ENCODE data around the gene RALGAPA1.

Gene RALGAPA1

GRCh38 chr14:35747379-35747778 lies 61.7 kb downstream of the RALGAPA1 start:
- H3K36me3 ChIP-seq (ENCODE audit: control insufficient read depth, low read length) = no peaks in the 10 kb centered on the region; the same call in 1 of the 2 replicates
- H3F3A ChIP-seq (ENCODE audit: control insufficient read depth, insufficient read depth) = no peaks in the 10 kb centered on the region
- no peaks in the 10 kb centered on the region for H4K20me1 ChIP-seq (ENCODE audit: control insufficient read depth, insufficient read depth, low read depth, low read length)
- TF ChIP-seq CTCF (IDR thresholded peaks at IDR 0.05; ENCODE audit: low read depth, low read length, poor library complexity, severe bottlenecking) = no peak
- no peak for TF ChIP-seq EZH2phosphoT487 (IDR thresholded peaks at IDR 0.05; ENCODE audit: borderline replicate concordance, low read length)
- H3K4me2 ChIP-seq (ENCODE audit: low read length) = no peak overlapping the region
- H3K4me1 ChIP-seq (ENCODE audit: control insufficient read depth, low read length) = 0 out of 2 replicates have a peak, but pooled peaks cover 3% of the 10 kb centered on the region
- no peaks in the 10 kb centered on the region for H3K9me2 ChIP-seq (replicated peaks; ENCODE audit: control insufficient read depth, low read length)
- H3K79me2 ChIP-seq (ENCODE audit: control insufficient read depth, low read length) = no peaks in the 10 kb centered on the region
- H3K9me3 ChIP-seq (ENCODE audit: control insufficient read depth, insufficient read depth, low read length) = no peaks in the 10 kb centered on the region
- H3K4me3 ChIP-seq (ENCODE audit: low read length) = no peak overlapping the region
- no peak overlapping the region for H3K27ac ChIP-seq (ENCODE audit: low read depth, low read length)
- no peaks in the 10 kb centered on the region for H3K27me3 ChIP-seq (ENCODE audit: control insufficient read depth, low read length)

- H4K20me1 ChIP-seq (ENCODE audit: control insufficient read depth, insufficient read depth, low read depth, low read length) = no peaks in the 10 kb centered on the region
- no peaks in the 10 kb centered on the region for H3K79me2 ChIP-seq (ENCODE audit: control insufficient read depth, low read length)
- H3F3A ChIP-seq (ENCODE audit: control insufficient read depth, insufficient read depth) = no peaks in the 10 kb centered on the region
- no peaks in the 10 kb centered on the region for H3K9me3 ChIP-seq (ENCODE audit: control insufficient read depth, insufficient read depth, low read length)
- no peaks in the 10 kb centered on the region for H3K9me2 ChIP-seq (replicated peaks; ENCODE audit: control insufficient read depth, low read length)
- H3K27ac ChIP-seq (ENCODE audit: low read depth, low read length) = no peak overlapping the region
- H3K4me3 ChIP-seq (ENCODE audit: low read length) = no peak overlapping the region
- H3K36me3 ChIP-seq (ENCODE audit: control insufficient read depth, low read length) = no peaks in the 10 kb centered on the region; the same call in 1 of the 2 replicates
- no peaks in the 10 kb centered on the region for H3K27me3 ChIP-seq (ENCODE audit: control insufficient read depth, low read length)
- H3K4me2 ChIP-seq (ENCODE audit: low read length) = no peak overlapping the region
- no peaks in the 10 kb centered on the region for H3K4me1 ChIP-seq (ENCODE audit: control insufficient read depth, low read length)
- TF ChIP-seq EZH2phosphoT487 (IDR thresholded peaks at IDR 0.05; ENCODE audit: borderline replicate concordance, low read length) (no peak), CTCF (IDR thresholded peaks at IDR 0.05; ENCODE audit: low read depth, low read length, poor library complexity, severe bottlenecking) (no peak)
These were observed 66.7 kb downstream of the RALGAPA1 start for GRCh38 chr14:35742442-35742841.

- Histone ChIP-seq H3K9me2 (replicated peaks; ENCODE audit: control insufficient read depth, low read length) (no peaks in the 10 kb centered on the region), H3K4me1 (ENCODE audit: control insufficient read depth, low read length) (no peaks in the 10 kb centered on the region), H3K4me2 (ENCODE audit: low read length) (no peak overlapping the region), H3K9me3 (ENCODE audit: control insufficient read depth, insufficient read depth, low read length) (no peaks in the 10 kb centered on the region), H3F3A (ENCODE audit: control insufficient read depth, insufficient read depth) (no peaks in the 10 kb centered on the region), H3K36me3 (ENCODE audit: control insufficient read depth, low read length) (no peaks in the 10 kb centered on the region; the same call in 1 of the 2 replicates), H4K20me1 (ENCODE audit: control insufficient read depth, insufficient read depth, low read depth, low read length) (no peaks in the 10 kb centered on the region), H3K27me3 (ENCODE audit: control insufficient read depth, low read length) (no peaks in the 10 kb centered on the region), H3K4me3 (ENCODE audit: low read length) (no peak overlapping the region), H3K79me2 (ENCODE audit: control insufficient read depth, low read length) (no peaks in the 10 kb centered on the region), H3K27ac (ENCODE audit: low read depth, low read length) (no peak overlapping the region)
- TF ChIP-seq CTCF (IDR thresholded peaks at IDR 0.05; ENCODE audit: low read depth, low read length, poor library complexity, severe bottlenecking) (no peak), EZH2phosphoT487 (IDR thresholded peaks at IDR 0.05; ENCODE audit: borderline replicate concordance, low read length) (no peak)
These were observed 67.1 kb downstream of the RALGAPA1 start for GRCh38 chr14:35742032-35742371.

Data from DOHH2 (cell line).